Gastroesophageal sphincter (tissue), 3 donors: ENCODE data around the gene AR.

ENCODE experiments used
- CTCF ChIP-seq, 4 experiments: fragments of 200-600 bp in 2 of 4; fragments of 450-650 bp in 2 of 4; sonication (generic) in 1 of 4; IDR thresholded peaks; one replicate each; pipeline ENCODE4 v1.5.1; 2017 to 2019; ENCODE audit warnings: antibody characterized with exemption in 4 of 4, mild to moderate bottlenecking in 2 of 4, moderate library complexity in 2 of 4
- EP300 ChIP-seq: sonication (generic); formaldehyde crosslinking; IDR thresholded peaks from one replicate; pipeline ENCODE4 v1.6.1; 2017; ENCODE audit warnings: antibody characterized with exemption, mild to moderate bottlenecking

GRCh38 chrX:67652543-67652942 lies 108.7 kb downstream of the AR start:
- TF ChIP-seq CTCF (IDR thresholded peaks at IDR 0.05), result no peak
- TF ChIP-seq EP300, result no peak
